Measurements from ENCODE around the gene MKNK2.

MKNK2 gene

DNA sequence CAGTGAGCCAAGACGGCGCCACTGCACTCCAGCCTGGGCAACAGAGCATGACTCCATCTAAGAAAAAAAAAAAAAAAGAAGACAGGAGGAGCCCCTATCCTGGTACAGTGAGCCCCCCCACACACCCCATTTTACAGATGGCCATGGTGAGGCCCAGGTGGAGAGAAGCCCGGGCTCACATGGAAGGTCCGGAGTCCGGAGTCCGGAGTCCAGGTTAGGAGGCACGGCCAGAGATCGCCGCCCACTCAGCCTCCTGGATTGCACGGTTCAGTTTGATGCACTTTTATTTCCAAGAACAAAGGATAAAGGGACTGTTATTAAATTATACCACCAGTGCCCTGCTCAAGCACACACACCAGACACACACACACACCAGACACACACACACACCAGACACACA lies 24.3 kb downstream of the MKNK2 start:
- DNase-seq (ENCODE audit: insufficient read length, low spot score) (no peak), FAIRE-seq (no peak)
- TF ChIP-seq, protein P1, sequence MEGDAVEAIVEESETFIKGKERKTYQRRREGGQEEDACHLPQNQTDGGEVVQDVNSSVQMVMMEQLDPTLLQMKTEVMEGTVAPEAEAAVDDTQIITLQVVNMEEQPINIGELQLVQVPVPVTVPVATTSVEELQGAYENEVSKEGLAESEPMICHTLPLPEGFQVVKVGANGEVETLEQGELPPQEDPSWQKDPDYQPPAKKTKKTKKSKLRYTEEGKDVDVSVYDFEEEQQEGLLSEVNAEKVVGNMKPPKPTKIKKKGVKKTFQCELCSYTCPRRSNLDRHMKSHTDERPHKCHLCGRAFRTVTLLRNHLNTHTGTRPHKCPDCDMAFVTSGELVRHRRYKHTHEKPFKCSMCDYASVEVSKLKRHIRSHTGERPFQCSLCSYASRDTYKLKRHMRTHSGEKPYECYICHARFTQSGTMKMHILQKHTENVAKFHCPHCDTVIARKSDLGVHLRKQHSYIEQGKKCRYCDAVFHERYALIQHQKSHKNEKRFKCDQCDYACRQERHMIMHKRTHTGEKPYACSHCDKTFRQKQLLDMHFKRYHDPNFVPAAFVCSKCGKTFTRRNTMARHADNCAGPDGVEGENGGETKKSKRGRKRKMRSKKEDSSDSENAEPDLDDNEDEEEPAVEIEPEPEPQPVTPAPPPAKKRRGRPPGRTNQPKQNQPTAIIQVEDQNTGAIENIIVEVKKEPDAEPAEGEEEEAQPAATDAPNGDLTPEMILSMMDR (IDR thresholded peaks at IDR 0.05; ENCODE audit: insufficient read depth, missing control alignments), result no peak

DNA sequence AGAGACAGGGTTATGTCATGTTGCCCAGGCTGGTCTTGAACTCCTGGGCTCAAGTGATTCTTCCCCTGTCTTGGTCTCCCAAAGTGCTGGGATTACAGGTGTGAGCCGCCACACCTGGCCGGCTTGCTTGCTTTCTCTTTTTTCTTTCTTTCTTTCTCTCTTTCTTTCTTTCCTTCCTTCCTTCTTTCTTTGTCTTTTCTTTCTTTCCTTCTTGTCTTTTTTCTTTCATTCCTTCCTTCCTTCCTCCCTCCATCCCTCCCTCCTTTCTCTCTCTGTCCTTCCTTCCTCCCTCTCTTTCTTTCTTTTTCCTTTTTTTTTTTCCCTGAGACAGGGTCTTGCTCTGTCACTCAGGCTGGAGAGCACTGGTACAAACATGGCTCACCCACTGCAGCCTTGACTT lies 28.8 kb downstream of the MKNK2 start:
- FAIRE-seq, result no peak

DNA sequence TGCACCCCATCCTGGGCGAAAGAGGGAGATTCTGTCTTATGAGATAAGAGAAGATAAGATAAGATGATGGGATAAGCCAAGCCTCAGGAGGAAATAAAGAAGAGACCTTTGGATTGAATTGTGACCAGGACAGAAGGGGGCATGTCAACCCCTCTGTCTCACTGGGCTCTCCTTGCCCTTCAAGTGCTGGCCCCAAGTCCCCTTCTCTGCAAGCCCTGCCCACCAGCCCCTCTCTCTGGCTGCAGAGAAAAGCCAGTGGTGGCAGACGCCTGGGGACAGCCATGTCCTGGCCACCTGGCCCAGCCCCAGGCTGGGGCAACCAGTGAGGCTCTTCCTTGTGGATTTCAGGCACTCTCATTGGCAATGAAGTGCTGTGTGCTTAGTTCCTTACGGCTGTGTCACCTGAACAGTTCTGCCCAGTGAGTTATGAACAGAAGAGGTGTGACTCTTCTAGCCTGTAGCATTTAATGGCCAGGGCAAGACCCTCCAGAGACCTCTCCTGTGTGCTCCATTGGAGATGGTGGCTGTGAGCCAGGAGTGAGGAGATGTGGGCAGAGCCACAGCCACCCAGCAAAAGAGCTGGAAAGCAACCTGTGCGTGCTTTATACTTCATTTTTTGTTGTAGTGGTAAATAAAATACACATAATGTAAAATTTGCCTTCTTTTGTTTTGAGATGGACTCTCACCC lies 29.4 kb downstream of the MKNK2 start:
- DNase-seq (ENCODE audit: insufficient read length, low spot score), result no peak
- TF ChIP-seq, protein P1 (IDR thresholded peaks at IDR 0.05; ENCODE audit: insufficient read depth, missing control alignments), result no peak
- no peak for FAIRE-seq

More for the DNA sequence above, 28.8 kb downstream of the MKNK2 start:
- TF ChIP-seq, protein P1 (IDR thresholded peaks at IDR 0.05; ENCODE audit: insufficient read depth, missing control alignments), result no peak
- no peak for DNase-seq (ENCODE audit: insufficient read length, low spot score)

DNA sequence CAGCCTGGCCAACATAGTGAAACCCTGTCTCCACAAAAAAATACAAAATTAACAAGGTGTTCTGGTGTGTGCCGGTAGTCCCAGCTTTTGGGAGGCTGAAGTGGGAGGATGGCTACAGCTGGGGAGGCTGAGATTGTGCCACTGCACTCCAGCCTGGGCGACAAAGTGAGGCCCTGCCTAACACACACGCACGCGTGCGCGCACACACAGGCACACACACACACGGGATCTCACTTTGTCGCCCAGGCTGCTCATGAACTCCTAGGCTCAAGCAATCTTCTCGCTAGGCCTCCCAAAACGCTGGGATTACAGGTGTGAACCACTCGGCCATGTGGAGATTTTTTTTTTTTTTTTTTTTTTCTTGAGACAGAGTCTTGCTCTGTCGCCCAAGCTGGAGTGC lies 32.3 kb downstream of the MKNK2 start:
- TF ChIP-seq, protein P1 (IDR thresholded peaks at IDR 0.05; ENCODE audit: insufficient read depth, missing control alignments), result no peak
- no peak for DNase-seq (ENCODE audit: insufficient read length, low spot score)
- FAIRE-seq, result no peak

DNA sequence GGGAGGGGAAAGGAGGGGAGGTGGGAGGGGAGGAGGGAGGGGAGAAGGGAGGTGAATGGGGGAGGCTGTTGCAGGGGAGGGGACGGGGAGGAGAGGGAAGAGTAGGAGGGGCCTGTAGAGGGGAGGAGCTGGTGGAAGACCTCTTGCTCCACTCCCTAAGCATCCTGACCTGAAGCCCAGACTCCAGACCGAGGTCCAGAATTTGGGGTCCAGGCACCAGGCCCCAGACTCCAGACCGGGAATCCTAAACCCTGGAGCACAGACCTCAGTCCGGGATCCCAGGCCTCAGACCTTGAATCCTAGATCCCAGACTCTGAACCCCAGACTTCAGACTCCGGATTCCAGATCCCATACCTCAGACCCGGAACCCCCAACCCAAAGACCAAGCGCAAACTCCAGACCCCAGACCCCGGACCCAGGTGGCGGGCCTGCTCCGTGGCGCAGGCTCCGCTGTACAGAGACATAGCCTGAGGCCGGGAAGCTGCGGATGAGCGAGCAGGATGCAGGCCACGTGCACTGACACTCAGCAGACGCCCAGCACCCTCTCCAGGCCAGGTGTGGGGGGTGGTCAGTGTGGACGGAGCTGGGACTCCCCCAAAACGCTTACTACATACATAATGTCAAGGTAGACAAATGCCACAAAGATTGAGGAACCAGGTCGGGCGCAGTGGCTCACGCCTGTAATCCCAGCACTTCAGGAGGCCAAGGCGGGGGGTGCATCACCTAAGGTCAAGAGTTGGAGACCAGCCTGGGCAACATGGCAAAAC lies 34.8 kb downstream of the MKNK2 start:
- FAIRE-seq, result no peak
- TF ChIP-seq, protein P1 (IDR thresholded peaks at IDR 0.05; ENCODE audit: insufficient read depth, missing control alignments), result no peak

DNA sequence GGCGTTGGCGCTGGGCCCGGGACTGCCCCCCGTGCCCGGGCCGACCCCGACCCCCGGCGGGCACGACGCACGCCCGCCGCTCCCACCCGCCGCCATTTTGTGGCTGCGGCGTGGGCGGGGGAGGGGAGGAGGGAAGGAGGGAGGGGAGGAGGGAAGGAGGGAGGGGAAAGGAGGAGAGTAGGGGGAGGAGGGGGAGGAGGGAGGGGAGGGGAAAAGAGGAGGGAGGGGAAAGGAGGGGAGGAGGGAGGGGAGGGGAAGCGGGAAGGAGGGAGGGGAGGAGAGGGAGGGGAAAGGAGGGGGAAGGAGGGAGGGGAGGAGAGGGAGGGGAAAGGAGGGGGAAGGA lies 35.5 kb downstream of the MKNK2 start, which contains the start of gene BTBD2:
Gene BTBD2 (minus strand): TSS at position 107 of the 343 bp plus-strand sequence. CDS start 11 bp downstream, at position 96.
- TF ChIP-seq, protein P1 (IDR thresholded peaks at IDR 0.05; ENCODE audit: insufficient read depth, missing control alignments), result no peak
- DNase-seq (ENCODE audit: insufficient read length, low spot score) (peak; percentile 63), FAIRE-seq (no peak)

More for the DNA sequence above, 34.8 kb downstream of the MKNK2 start:
- DNase-seq (ENCODE audit: insufficient read length, low spot score), result peak; percentile 92
